ENCODE data around the gene ANLN.

Gene ANLN

DNA sequence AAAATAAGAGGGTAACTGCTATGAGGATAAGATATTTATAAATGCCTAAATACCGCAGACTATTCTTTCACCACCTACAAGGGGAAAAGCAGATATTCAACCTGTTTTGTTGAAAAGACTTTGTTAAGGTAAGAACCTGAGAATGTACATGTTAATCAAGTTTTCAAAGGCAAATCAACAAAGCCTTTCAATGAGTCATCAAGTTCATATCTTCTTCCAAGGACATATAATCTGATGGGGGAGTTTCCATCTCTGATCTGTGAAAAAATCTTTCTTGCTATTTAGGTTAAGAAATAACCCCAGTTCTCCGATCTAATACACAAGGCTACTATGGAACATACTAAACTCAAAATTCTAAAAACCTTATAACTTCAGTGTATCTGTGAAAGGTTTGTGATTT is 40.0 kb upstream of the ANLN start:
- TF ChIP-seq ZNF398 (tag by site-specific recombination; IDR thresholded peaks at IDR 0.05) (no peak), ZNF433 (tag by site-specific recombination; IDR thresholded peaks at IDR 0.05; ENCODE audit: low read depth) (no peak), ZNF560 (tag by site-specific recombination; IDR thresholded peaks at IDR 0.05; ENCODE audit: borderline replicate concordance) (no peak), OSR2 (tag by site-specific recombination; IDR thresholded peaks at IDR 0.05) (no peak), ZNF626 (tag by site-specific recombination; IDR thresholded peaks at IDR 0.05) (no peak), PBX3 (CRISPR knock-in tag; IDR thresholded peaks at IDR 0.05) (no peak), ZNF302 (tag by site-specific recombination; IDR thresholded peaks at IDR 0.05; ENCODE audit: low read depth) (no peak), ZNF521 (tag by site-specific recombination; IDR thresholded peaks at IDR 0.05) (no peak), PRDM2 (tag by site-specific recombination; IDR thresholded peaks at IDR 0.05; ENCODE audit: borderline replicate concordance) (no peak), ZNF670 (tag by site-specific recombination; IDR thresholded peaks at IDR 0.05; ENCODE audit: low read depth) (no peak), ZNF658 (tag by site-specific recombination; IDR thresholded peaks at IDR 0.05) (no peak), BCL11A (tag by site-specific recombination; IDR thresholded peaks at IDR 0.05; ENCODE audit: low read depth) (no peak), GLI2 (tag by site-specific recombination; IDR thresholded peaks at IDR 0.05; ENCODE audit: borderline replicate concordance, low read depth) (no peak)
- TF ChIP-seq, protein P1, sequence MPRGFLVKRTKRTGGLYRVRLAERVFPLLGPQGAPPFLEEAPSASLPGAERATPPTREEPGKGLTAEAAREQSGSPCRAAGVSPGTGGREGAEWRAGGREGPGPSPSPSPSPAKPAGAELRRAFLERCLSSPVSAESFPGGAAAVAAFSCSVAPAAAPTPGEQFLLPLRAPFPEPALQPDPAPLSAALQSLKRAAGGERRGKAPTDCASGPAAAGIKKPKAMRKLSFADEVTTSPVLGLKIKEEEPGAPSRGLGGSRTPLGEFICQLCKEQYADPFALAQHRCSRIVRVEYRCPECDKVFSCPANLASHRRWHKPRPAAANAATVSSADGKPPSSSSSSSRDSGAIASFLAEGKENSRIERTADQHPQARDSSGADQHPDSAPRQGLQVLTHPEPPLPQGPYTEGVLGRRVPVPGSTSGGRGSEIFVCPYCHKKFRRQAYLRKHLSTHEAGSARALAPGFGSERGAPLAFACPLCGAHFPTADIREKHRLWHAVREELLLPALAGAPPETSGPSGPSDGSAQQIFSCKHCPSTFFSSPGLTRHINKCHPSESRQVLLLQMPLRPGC (tag by site-specific recombination; IDR thresholded peaks at IDR 0.05), result no peak
- TF ChIP-seq, protein P2, sequence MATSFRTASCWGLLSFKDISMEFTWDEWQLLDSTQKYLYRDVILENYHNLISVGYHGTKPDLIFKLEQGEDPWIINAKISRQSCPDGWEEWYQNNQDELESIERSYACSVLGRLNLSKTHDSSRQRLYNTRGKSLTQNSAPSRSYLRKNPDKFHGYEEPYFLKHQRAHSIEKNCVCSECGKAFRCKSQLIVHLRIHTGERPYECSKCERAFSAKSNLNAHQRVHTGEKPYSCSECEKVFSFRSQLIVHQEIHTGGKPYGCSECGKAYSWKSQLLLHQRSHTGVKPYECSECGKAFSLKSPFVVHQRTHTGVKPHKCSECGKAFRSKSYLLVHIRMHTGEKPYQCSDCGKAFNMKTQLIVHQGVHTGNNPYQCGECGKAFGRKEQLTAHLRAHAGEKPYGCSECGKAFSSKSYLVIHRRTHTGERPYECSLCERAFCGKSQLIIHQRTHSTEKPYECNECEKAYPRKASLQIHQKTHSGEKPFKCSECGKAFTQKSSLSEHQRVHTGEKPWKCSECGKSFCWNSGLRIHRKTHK (tag by site-specific recombination; IDR thresholded peaks at IDR 0.05), result no peak
- TF ChIP-seq, protein P3, sequence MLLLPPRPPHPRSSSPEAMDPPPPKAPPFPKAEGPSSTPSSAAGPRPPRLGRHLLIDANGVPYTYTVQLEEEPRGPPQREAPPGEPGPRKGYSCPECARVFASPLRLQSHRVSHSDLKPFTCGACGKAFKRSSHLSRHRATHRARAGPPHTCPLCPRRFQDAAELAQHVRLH (tag by site-specific recombination; IDR thresholded peaks at IDR 0.05), result no peak
- H3K36me3 ChIP-seq (ENCODE audit: control insufficient read depth in 2 of 2, insufficient read depth in 1 of 2, low read length in 2 of 2), result no peaks in the 10 kb centered on the region
- no peaks in the 10 kb centered on the region; the same call in none of the 2 replicates for H3K4me1 ChIP-seq (ENCODE audit: control insufficient read depth, insufficient read depth, low read length)
- no peak overlapping the region for H3K27ac ChIP-seq (ENCODE audit: extremely low read depth, low read depth, low read length)
- no peaks in the 10 kb centered on the region for H3K9me3 ChIP-seq (ENCODE audit: control insufficient read depth, insufficient read depth, low read depth, low read length)
- CTCF ChIA-PET, result no interaction called here
- H3K4me3 ChIP-seq (ENCODE audit: low read depth, low read length), result no peak overlapping the region
- POLR2A ChIA-PET, result interaction anchor here (0.7 kb wide), 1 partner anchor 970 kb away, joined by 5 read pairs; no protein-coding TSS in a partner anchor

All from HEK293 (cell line).